Mucosa of stomach (tissue), 1 donor: ENCODE results near the gene USP28.
"Not testable (repeated sequence)": the region's sequence is repeated elsewhere in the genome, so short reads cannot be mapped to it uniquely, and the experiment has no call there.

Experiments
- H3K27me3 ChIP-seq: one replicate; pipeline ENCODE4 v1.7.0; 2013; ENCODE audit warnings: mild to moderate bottlenecking, low read length; ENCODE audit not compliant: control insufficient read depth, insufficient read depth
- H3K36me3 ChIP-seq: one replicate; pipeline ENCODE4 v1.7.0; 2013; ENCODE audit warnings: low read length; ENCODE audit not compliant: control insufficient read depth, insufficient read depth
- H3K4me1 ChIP-seq: one replicate; pipeline ENCODE4 v1.7.0; 2013; ENCODE audit warnings: mild to moderate bottlenecking, low read length; ENCODE audit not compliant: control insufficient read depth, insufficient read depth
- H3K4me3 ChIP-seq: one replicate; pipeline ENCODE4 v1.7.0; 2013; ENCODE audit warnings: low read length
- H3K9ac ChIP-seq: one replicate; pipeline ENCODE4 v1.7.0; 2013; ENCODE audit warnings: mild to moderate bottlenecking, low read length, moderate library complexity
- H3K9me3 ChIP-seq: one replicate; pipeline ENCODE4 v1.7.0; 2013; ENCODE audit warnings: mild to moderate bottlenecking, low read length, moderate library complexity; ENCODE audit not compliant: control insufficient read depth
- donor health status: Pancreatic carcinoma.

The USP28 gene

GRCh38 chr11:113896156-113896879 lies 20.9 kb upstream of the USP28 start:
- no peaks in the 10 kb centered on the region for H3K36me3 ChIP-seq
- H3K9ac ChIP-seq, result no peak overlapping the region
- H3K27me3 ChIP-seq, result no peaks in the 10 kb centered on the region
- H3K9me3 ChIP-seq, result no peaks in the 10 kb centered on the region
- H3K4me1 ChIP-seq, result no peaks in the 10 kb centered on the region
- no peak overlapping the region for H3K4me3 ChIP-seq

- Histone ChIP-seq H3K4me1 (no peaks in the 10 kb centered on the region), H3K4me3 (no peak overlapping the region), H3K36me3 (no peaks in the 10 kb centered on the region), H3K9me3 (no peaks in the 10 kb centered on the region), H3K9ac (no peak overlapping the region), H3K27me3 (no peaks in the 10 kb centered on the region)
Observed at GRCh38 chr11:113895367-113896155, 20.2 kb upstream of the USP28 start.

- Histone ChIP-seq H3K36me3 (no peaks in the 10 kb centered on the region), H3K9me3 (no peaks in the 10 kb centered on the region), H3K4me3 (no peak overlapping the region), H3K27me3 (no peaks in the 10 kb centered on the region), H3K4me1 (no peaks in the 10 kb centered on the region), H3K9ac (no peak overlapping the region)
Observed at GRCh38 chr11:113894421-113894996, 19.1 kb upstream of the USP28 start.

- no peaks in the 10 kb centered on the region for H3K36me3 ChIP-seq
Observed at GRCh38 chr11:113888848-113889247, 13.5 kb upstream of the USP28 start.

GRCh38 chr11:113885897-113886296 lies 10.5 kb upstream of the USP28 start:
- Histone ChIP-seq H3K36me3 (no peaks in the 10 kb centered on the region), H3K27me3 (no peaks in the 10 kb centered on the region), H3K4me3 (no peak overlapping the region), H3K4me1 (no peaks in the 10 kb centered on the region), H3K9ac (no peak overlapping the region), H3K9me3 (no peaks in the 10 kb centered on the region)

More at GRCh38 chr11:113888848-113889247, 13.5 kb upstream of the USP28 start:
- Histone ChIP-seq H3K9ac (no peak overlapping the region), H3K27me3 (no peaks in the 10 kb centered on the region), H3K4me3 (no peak overlapping the region), H3K9me3 (no peaks in the 10 kb centered on the region), H3K4me1 (no peaks in the 10 kb centered on the region)

GRCh38 chr11:113884361-113884836 lies 9.0 kb upstream of the USP28 start:
- H3K4me1 ChIP-seq, result no peaks in the 10 kb centered on the region
- H3K4me3 ChIP-seq, result no peak overlapping the region
- no peaks in the 10 kb centered on the region for H3K9me3 ChIP-seq
- H3K9ac ChIP-seq, result no peak overlapping the region
- no peaks in the 10 kb centered on the region for H3K27me3 ChIP-seq
- H3K36me3 ChIP-seq, result no peaks in the 10 kb centered on the region

GRCh38 chr11:113881856-113882255 lies 6.5 kb upstream of the USP28 start:
- no peak overlapping the region for H3K9ac ChIP-seq
- H3K27me3 ChIP-seq, result no peaks in the 10 kb centered on the region
- no peaks in the 10 kb centered on the region for H3K36me3 ChIP-seq
- H3K4me1 ChIP-seq, result no peaks in the 10 kb centered on the region
- no peaks in the 10 kb centered on the region for H3K9me3 ChIP-seq
- H3K4me3 ChIP-seq, result no peak overlapping the region

- H3K9ac ChIP-seq, result no peak overlapping the region
- H3K4me3 ChIP-seq, result no peak overlapping the region
- H3K4me1 ChIP-seq, result no peaks in the 10 kb centered on the region
- no peaks in the 10 kb centered on the region for H3K27me3 ChIP-seq
- no peaks in the 10 kb centered on the region for H3K9me3 ChIP-seq
- no peaks in the 10 kb centered on the region for H3K36me3 ChIP-seq
Observed at GRCh38 chr11:113880971-113881370, 5.6 kb upstream of the USP28 start.

GRCh38 chr11:113879446-113879845 lies 4.1 kb upstream of the USP28 start:
- not testable (repeated sequence) for H3K9me3 ChIP-seq, H3K9ac ChIP-seq, H3K36me3 ChIP-seq, H3K4me1 ChIP-seq, H3K27me3 ChIP-seq, H3K4me3 ChIP-seq

GRCh38 chr11:113877670-113878055 lies 2.3 kb upstream of the USP28 start:
- no peaks in the 10 kb centered on the region for H3K27me3 ChIP-seq
- no peaks in the 10 kb centered on the region for H3K9me3 ChIP-seq
- no peaks in the 10 kb centered on the region for H3K36me3 ChIP-seq
- H3K4me1 ChIP-seq, result no peaks in the 10 kb centered on the region
- no peak overlapping the region for H3K9ac ChIP-seq
- no peak overlapping the region for H3K4me3 ChIP-seq

GRCh38 chr11:113876798-113877669 lies 1.7 kb upstream of the USP28 start:
- Histone ChIP-seq H3K9me3 (no peaks in the 10 kb centered on the region), H3K27me3 (no peaks in the 10 kb centered on the region), H3K36me3 (no peaks in the 10 kb centered on the region), H3K4me1 (no peaks in the 10 kb centered on the region), H3K9ac (no peak overlapping the region), H3K4me3 (no peak overlapping the region)
